Activated naive CD4-positive, alpha-beta T cell treated with anti-CD3 and anti-CD28 coated beads for 36 hours (primary cell): ENCODE data around the gene RANBP3. TPM values are rescaled to one million over a fixed set of nuclear protein-coding genes. Genes with fewer than 3 reads are reported as not detected.

ENCODE experiments used
- CTCF ChIA-PET: fragments of 350-600 bp; sonication (Branson Sonifier 250); formaldehyde crosslinking; loops from one replicate; lab custom pipeline; 2021; ENCODE audit warnings: antibody characterized with exemption; lab: Charles Lee
- DNase-seq: peaks from one replicate; pipeline ENCODE4 v3.0.0-alpha.2; 2020
- H3K27ac Mint-ChIP-seq: one replicate; pipeline ENCODE4 v1.8.0; 2021; ENCODE audit warnings: mild to moderate bottlenecking, mixed read lengths
- H3K27me3 Mint-ChIP-seq: one replicate; pipeline ENCODE4 v1.8.0; 2021; ENCODE audit warnings: low read depth, mixed read lengths
- H3K36me3 Mint-ChIP-seq: one replicate; pipeline ENCODE4 v1.8.0; 2021; ENCODE audit warnings: low read depth, mixed read lengths
- H3K4me1 Mint-ChIP-seq: one replicate; pipeline ENCODE4 v1.8.0; 2021; ENCODE audit warnings: low read depth, mixed read lengths
- H3K4me3 Mint-ChIP-seq: one replicate; pipeline ENCODE4 v1.8.0; 2021; ENCODE audit warnings: mild to moderate bottlenecking, moderate library complexity, mixed read lengths
- H3K9me3 Mint-ChIP-seq: one replicate; pipeline ENCODE4 v1.8.0; 2021; ENCODE audit warnings: mixed read lengths
- intact Hi-C: fragments of 100-400 bp; cut with micrococcal nuclease; formaldehyde crosslinking; loops from one replicate; pipeline ENCODE4 v1.15.1; 2023
- total RNA-seq, 2 experiments: library from RNA; stranded (reverse); gene quantifications; one replicate each; pipeline ENCODE4 v1.2.3, GENCODE V29; 2021

The RANBP3 gene
- total RNA-seq, 2 experiments from 2014 or later = 77.9 to 80.5 TPM

DNA sequence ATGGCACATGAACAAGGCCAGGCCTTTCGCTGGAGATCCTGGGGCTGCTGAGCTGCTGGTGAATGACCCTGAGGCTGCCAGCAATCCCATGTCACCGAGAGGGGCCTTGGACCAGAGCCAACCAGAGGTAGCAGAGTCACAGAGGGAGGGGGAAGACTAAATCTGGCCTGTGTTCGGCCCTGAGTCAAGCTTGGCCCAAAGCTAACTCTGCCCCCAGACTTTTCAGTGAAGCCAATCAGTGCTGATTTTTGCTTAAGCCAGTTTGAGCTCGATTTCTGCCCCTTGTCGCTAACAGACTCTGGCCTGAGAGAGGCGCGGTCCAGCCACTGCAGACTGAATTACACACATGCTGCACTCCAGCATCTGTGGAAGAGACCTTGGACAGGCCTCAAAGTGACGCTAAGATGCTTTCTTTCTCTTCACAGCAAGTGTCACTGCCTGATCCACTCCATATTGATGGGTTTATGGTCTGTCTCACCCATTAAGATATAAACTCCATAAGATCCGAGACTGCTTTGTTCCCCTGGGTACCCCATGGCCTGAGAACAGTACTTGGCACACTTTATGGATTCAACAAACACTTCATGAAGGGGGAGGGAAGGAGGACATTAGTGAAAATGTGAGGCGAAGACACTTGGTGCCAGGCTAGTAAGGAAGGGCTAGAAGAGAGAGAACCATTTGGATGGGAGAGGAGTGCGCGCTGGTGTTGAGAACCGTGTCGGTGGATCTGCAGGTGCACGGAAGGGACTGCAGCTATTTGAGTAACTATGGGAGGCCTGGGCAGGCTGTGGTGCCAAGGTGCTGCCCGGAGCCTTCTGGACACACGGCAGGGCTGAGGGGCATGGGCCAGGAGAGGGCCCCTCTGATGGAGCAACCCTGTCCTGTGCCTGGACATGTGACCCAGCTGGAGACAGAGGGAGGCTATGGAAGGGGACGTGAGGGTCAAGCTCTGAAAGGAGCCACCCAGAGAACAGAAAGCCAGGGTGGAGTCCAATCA is 17.6 kb downstream of the RANBP3 start:
- Mint-ChIP-seq H3K4me1 (peaks cover 92% of the 10 kb centered on the region), H3K27me3 (no peaks in the 10 kb centered on the region), H3K4me3 (no peak overlapping the region), H3K27ac (peak overlapping the region; percentile 47), H3K36me3 (peaks cover 11% of the 10 kb centered on the region), H3K9me3 (no peaks in the 10 kb centered on the region)
- DNase-seq = no peak
- CTCF ChIA-PET = interaction anchor here (0.7 kb wide), 1 partner anchor 8 kb away, joined by 6 read pairs; no protein-coding TSS in a partner anchor
- intact Hi-C loops = no loop called here

DNA sequence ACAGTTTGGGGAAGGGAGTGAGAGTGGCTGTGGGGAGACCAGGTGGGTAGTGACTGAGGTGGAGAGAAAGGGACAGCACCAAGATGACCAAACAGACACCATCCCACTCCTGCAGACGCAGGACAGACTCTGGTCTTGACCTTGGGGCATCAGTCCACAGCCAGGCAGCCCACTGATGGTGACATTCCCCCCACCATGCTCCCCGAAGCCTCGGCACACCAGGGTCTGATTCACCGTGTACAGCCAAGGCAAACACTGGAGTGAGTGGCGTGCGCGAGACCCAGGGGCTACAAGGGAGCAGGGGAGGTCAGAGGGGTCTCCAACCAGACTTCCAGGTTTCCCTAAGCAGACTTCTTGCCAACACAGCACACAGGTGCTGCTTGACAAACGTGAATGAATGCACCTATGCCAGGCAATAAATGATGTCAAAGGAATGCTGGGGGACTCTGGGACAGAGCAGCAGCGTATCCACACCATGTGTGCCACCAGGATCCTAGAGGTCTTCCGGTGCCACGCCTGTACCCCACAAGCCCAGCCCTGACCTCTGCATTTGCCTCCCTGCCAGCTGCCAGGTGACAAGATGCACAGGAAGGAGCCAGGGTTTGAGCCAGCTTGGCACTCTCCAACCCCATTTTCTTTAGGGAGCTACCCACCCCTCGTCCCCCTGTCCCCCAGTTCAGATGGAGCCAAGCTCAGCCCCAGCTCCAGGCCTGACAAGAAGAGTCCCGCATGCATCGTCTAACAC is 18.5 kb downstream of the RANBP3 start:
- H3K9me3 Mint-ChIP-seq = no peaks in the 10 kb centered on the region
- H3K36me3 Mint-ChIP-seq = peaks cover 12% of the 10 kb centered on the region
- no peaks in the 10 kb centered on the region for H3K27me3 Mint-ChIP-seq
- intact Hi-C loops = no loop called here
- no peak for DNase-seq
- H3K4me1 Mint-ChIP-seq = peaks cover 92% of the 10 kb centered on the region
- CTCF ChIA-PET = interaction anchor here (0.7 kb wide), 1 partner anchor 9 kb away, joined by 6 read pairs; no protein-coding TSS in a partner anchor
- H3K27ac Mint-ChIP-seq = no peak overlapping the region
- H3K4me3 Mint-ChIP-seq = no peak overlapping the region

DNA sequence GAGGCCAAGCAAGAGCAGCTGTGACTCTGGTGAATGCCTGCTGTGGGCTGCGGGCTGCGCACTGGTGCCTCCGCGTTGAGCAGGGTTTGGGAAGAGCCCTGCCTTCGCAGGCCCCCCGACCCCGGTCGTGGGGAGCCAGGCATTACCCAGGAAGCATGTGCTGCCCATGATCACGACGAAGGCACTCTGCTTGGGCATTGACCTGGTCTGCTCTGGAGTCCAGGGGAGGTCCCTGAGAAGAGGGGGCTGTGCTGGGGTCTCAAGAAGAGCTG is 19.2 kb downstream of the RANBP3 start:
- CTCF ChIA-PET = no interaction called here
- peaks cover 92% of the 10 kb centered on the region for H3K4me1 Mint-ChIP-seq
- intact Hi-C loops = no loop called here

DNA sequence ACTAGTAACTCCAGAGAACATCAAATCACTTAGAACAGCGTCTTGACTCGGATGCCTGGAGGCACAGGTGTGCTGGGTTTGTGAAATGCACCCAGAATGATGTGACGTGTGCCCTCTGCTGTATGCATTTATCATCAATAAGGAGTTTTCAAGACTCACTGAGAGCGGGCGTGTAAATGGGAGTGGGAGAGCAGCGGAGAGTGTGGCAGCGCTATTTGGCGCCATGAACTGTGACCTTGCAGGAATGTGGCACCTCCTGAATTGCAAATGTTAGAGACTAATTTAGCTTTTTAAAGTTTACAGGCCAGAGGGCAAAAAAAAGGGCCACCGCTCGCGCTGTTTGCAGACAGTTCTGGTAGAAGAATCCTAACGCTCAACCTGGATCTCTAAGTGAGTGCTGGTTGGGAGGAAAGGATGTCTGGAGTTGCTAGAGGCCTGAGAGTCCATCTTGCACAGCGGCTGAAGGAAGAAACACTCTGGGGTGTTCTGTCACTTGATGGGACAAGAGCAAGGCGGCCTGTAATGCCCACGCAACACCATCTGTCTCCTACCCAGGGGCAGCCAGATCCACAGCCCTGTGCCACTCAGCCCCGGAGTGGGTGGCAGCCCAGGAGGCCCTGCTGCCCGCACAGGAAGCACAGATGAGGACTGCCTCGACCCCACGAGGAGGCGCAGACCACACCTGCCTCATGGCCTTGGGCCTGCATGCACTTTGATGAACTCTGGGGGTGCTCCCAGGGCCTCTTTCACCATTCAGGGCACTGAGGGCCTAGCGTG is 19.7 kb downstream of the RANBP3 start:
- CTCF ChIA-PET = interaction anchor here (0.6 to 1.0 kb wide), 3 partner anchors 10 to 1172 kb away, joined by 3 read pairs; no protein-coding TSS in a partner anchor
- Mint-ChIP-seq H3K9me3 (no peaks in the 10 kb centered on the region), H3K4me3 (no peak overlapping the region), H3K4me1 (peaks cover 92% of the 10 kb centered on the region), H3K27ac (no peak overlapping the region), H3K27me3 (no peaks in the 10 kb centered on the region), H3K36me3 (peaks cover 8% of the 10 kb centered on the region)
- DNase-seq = no peak
- intact Hi-C loops = no loop called here

More for the DNA sequence above, 19.2 kb downstream of the RANBP3 start:
- DNase-seq = no peak
- Mint-ChIP-seq H3K27me3 (no peaks in the 10 kb centered on the region), H3K27ac (no peak overlapping the region), H3K4me3 (no peak overlapping the region), H3K36me3 (peaks cover 10% of the 10 kb centered on the region), H3K9me3 (no peaks in the 10 kb centered on the region)

DNA sequence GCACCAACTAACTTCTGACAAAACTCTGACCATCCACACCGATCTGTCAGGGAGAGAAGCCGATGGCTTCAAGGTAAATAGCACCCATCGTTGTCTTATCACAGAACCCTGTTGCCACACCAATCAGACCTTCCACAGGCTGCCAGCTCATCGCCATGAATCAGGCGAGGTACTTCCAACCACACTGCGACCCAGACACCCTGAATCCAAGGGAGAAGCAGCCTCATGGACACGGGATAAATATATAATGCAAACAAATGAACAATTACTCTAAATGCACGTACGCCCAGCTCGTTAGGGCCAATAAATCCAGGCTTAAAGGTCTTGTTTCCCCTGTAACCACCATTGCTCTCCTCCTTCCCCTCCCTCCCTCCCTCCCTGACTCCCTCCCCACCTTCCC is 20.8 kb downstream of the RANBP3 start:
- Mint-ChIP-seq H3K36me3 (peaks cover 15% of the 10 kb centered on the region), H3K4me1 (peaks cover 92% of the 10 kb centered on the region), H3K27me3 (no peaks in the 10 kb centered on the region), H3K9me3 (no peaks in the 10 kb centered on the region), H3K4me3 (no peak overlapping the region), H3K27ac (no peak overlapping the region)
- no peak for DNase-seq
- intact Hi-C loops = no loop called here
- CTCF ChIA-PET = interaction anchor here (0.8 to 2.3 kb wide), 3 partner anchors 10 to 11 kb away, joined by 3 to 14 read pairs (median 3); no protein-coding TSS in a partner anchor

DNA sequence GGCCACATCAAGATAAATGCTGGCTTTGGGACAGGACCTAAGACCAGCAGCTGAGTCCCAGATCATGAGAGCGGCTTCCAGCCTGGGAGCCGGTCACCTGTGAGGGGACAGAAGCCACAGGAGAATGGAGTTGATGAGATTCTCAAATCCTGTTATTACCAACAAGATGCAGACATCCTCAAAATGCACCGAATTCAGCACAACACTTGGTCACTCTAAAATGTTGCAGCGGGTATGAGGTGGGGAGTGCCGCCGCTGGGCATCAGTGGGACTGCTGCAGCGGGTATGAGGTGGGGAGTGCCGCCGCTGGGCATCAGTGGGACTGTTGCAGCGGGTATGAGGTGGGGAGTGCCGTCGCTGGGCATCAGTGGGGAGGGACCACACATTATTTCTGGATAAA is 21.2 kb downstream of the RANBP3 start:
- no peaks in the 10 kb centered on the region for H3K9me3 Mint-ChIP-seq
- peaks cover 92% of the 10 kb centered on the region for H3K4me1 Mint-ChIP-seq
- no peak overlapping the region for H3K27ac Mint-ChIP-seq
- H3K27me3 Mint-ChIP-seq = no peaks in the 10 kb centered on the region
- no peak for DNase-seq
- H3K4me3 Mint-ChIP-seq = no peak overlapping the region
- CTCF ChIA-PET = interaction anchor here (2.3 kb wide), 1 partner anchor 11 kb away, joined by 14 read pairs; no protein-coding TSS in a partner anchor
- intact Hi-C loops = no loop called here
- H3K36me3 Mint-ChIP-seq = peaks cover 15% of the 10 kb centered on the region

GRCh38 chr19:5956323-5956722 is 21.6 kb downstream of the RANBP3 start:
- Mint-ChIP-seq H3K9me3 (no peaks in the 10 kb centered on the region), H3K4me3 (no peak overlapping the region), H3K36me3 (peaks cover 15% of the 10 kb centered on the region), H3K27me3 (no peaks in the 10 kb centered on the region), H3K4me1 (peaks cover 92% of the 10 kb centered on the region), H3K27ac (no peak overlapping the region)
- intact Hi-C loops = no loop called here
- no peak for DNase-seq
- CTCF ChIA-PET = interaction anchor here (2.3 kb wide), 1 partner anchor 12 kb away, joined by 14 read pairs; no protein-coding TSS in a partner anchor

- no peaks in the 10 kb centered on the region for H3K27me3 Mint-ChIP-seq
- intact Hi-C loops = no loop called here
- H3K4me3 Mint-ChIP-seq = no peak overlapping the region
- DNase-seq = no peak
- H3K4me1 Mint-ChIP-seq = peaks cover 92% of the 10 kb centered on the region
- no peaks in the 10 kb centered on the region for H3K9me3 Mint-ChIP-seq
- peak overlapping the region; percentile 27 for H3K27ac Mint-ChIP-seq
- H3K36me3 Mint-ChIP-seq = peaks cover 20% of the 10 kb centered on the region
- CTCF ChIA-PET = interaction anchor here (1.4 to 2.3 kb wide), 3 partner anchors 13 to 151 kb away, joined by 3 to 14 read pairs (median 4); no protein-coding TSS in a partner anchor
These were observed 22.4 kb downstream of the RANBP3 start for GRCh38 chr19:5955636-5955935.

DNA sequence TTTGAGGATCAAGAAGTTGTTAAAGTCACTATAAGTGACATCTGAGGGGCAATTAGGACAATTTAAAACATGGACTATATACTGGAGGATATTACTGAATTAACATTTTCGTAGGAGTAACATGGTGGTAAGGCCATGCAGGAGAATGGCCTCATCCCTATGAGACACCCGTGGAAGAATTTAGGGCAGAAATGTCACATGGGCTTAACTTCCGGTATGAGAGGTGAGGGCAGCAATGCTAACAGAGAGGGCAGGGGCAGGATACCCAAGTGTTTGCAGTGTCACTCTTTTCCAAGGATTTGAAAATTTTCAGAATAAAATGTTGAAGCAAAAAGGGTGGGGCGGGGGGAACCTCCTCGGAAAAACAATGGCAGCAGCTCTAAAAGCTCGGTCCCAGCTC is 23.6 kb downstream of the RANBP3 start:
- H3K4me1 Mint-ChIP-seq = peaks cover 92% of the 10 kb centered on the region
- intact Hi-C loops = loop anchor here (5.0 kb wide), 1 partner anchor 127 kb away; no protein-coding TSS in a partner anchor
- peak overlapping the region; percentile 87 for H3K27ac Mint-ChIP-seq
- no peaks in the 10 kb centered on the region for H3K9me3 Mint-ChIP-seq
- no peak for DNase-seq
- no peaks in the 10 kb centered on the region for H3K27me3 Mint-ChIP-seq
- peaks cover 30% of the 10 kb centered on the region for H3K36me3 Mint-ChIP-seq
- CTCF ChIA-PET = interaction anchor here (1.4 kb wide), 2 partner anchors 21 to 150 kb away, joined by 3 to 4 read pairs; no protein-coding TSS in a partner anchor
- H3K4me3 Mint-ChIP-seq = peak overlapping the region; percentile 36

- H3K4me3 Mint-ChIP-seq = peak overlapping the region; percentile 36
- no peaks in the 10 kb centered on the region for H3K9me3 Mint-ChIP-seq
- intact Hi-C loops = loop anchor here (1.0 to 5.0 kb wide), 2 partner anchors 9 to 126 kb away; no protein-coding TSS in a partner anchor
- DNase-seq = peak; percentile 63
- H3K27ac Mint-ChIP-seq = peak overlapping the region; percentile 87
- peaks cover 30% of the 10 kb centered on the region for H3K36me3 Mint-ChIP-seq
- H3K4me1 Mint-ChIP-seq = peaks cover 92% of the 10 kb centered on the region
- no peaks in the 10 kb centered on the region for H3K27me3 Mint-ChIP-seq
- CTCF ChIA-PET = interaction anchor here (6.2 kb wide), 1 partner anchor 14 kb away, joined by 48 read pairs; no protein-coding TSS in a partner anchor
These were observed 24.2 kb downstream of the RANBP3 start for GRCh38 chr19:5953680-5954213.

DNA sequence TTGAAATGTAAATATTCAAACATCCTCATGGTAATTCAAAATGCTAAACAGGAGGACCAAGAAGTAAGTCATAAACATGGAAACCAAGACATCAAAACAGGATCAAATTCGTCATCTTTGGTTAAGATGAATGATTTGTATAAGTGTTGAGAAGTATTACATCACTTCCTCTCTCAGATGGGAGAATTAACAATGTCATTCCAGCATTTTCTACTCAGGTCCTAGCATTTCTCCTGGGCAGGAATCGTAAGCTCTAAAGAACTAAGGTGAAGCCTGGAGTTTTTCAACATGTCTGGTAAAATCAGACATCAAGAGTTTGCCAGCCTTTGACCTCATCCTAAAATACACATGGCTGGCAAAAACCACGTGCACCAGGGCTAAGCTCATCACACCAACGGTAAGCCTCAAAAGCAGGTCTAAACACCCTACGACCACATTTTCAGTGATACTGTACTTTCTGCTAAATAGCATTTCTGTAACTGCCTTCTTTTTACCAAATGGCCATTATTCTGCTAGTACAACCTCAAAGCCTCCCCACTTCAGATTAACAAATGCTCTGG is 24.8 kb downstream of the RANBP3 start:
- peaks cover 94% of the 10 kb centered on the region for H3K4me1 Mint-ChIP-seq
- CTCF ChIA-PET = interaction anchor here (6.2 kb wide), 1 partner anchor 14 kb away, joined by 48 read pairs; no protein-coding TSS in a partner anchor

More for the DNA sequence above, 24.8 kb downstream of the RANBP3 start:
- DNase-seq = peak; percentile 31
- Mint-ChIP-seq H3K27me3 (no peaks in the 10 kb centered on the region), H3K9me3 (no peaks in the 10 kb centered on the region), H3K36me3 (peaks cover 31% of the 10 kb centered on the region), H3K4me3 (peak overlapping the region; percentile 36), H3K27ac (peak overlapping the region; percentile 87)
- intact Hi-C loops = loop anchor here (1.0 to 5.0 kb wide), 2 partner anchors 9 to 126 kb away; no protein-coding TSS in a partner anchor
